Measurements from ENCODE around the gene PIP5K1C. TPM values are rescaled to one million over a fixed set of nuclear protein-coding genes. Genes with fewer than 3 reads are reported as not detected.

Gene PIP5K1C
- polyA plus RNA-seq, 2 of the 4 experiments (the other 2 are of a cell fraction) = 2.6 to 9.3 TPM

DNA sequence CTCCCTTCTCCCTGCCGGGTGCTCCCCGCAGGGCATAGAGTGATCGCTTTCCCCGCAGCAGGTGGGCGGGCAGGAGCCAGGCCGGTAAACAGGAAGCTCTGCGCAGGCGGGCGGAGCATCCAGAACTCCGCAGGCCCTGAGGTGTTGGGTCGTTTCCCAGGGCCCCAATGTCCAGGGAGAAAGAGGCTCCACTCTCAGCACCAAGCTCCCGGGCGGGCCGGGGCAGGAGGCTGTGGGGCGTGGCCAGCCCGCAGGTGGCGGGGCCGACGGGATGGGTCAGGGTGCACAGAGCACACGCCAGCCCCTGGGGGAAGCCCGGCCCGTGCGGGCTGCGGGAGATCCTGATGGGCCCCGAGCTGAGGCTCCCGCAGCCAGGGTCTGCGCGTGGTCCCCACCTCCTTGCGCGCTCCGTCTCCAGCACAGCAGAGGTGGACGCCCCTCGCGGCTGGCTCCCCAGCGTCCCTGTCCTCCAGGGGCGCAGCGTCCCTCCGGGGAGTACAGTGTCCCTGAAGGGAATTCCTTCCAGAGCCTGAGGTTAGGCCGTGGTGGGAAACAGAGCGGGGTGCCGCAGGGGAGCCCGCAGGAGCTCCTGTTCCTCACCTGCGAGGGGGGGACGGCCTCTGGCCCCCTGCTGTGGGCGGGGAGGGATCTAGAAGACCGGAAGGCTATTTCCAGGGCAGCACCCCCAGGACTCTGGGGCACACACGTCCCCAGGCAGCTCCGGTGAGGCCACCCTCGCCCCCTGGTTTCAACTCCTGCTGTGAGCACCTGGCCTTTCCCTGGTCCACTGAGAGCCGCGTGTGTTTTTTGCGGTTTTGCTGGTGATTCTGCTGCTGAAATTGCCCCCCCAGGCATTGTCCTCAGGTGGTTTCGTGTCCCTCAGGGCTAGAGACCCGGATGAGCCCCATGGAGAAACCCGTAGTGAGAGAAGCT, 12.2 kb downstream of the PIP5K1C start (continued):
- TF ChIP-seq POLR2A (IDR thresholded peaks at IDR 0.05; ENCODE audit: low read length) (no peak), ZNF302 (CRISPR knock-in tag; IDR thresholded peaks at IDR 0.05) (no peak), HOXB5 (CRISPR knock-in tag; IDR thresholded peaks at IDR 0.05) (no peak), ZC3H11A (IDR thresholded peaks at IDR 0.05) (no peak), MYC (IDR thresholded peaks at IDR 0.05; ENCODE audit: borderline replicate concordance, low read length) (no peak), CEBPB (IDR thresholded peaks at IDR 0.05) (no peak), CHD4 (IDR thresholded peaks at IDR 0.05; ENCODE audit: borderline replicate concordance) (no peak)

- 72% methylated on average over 9 of the region's 12 CpGs for WGBS (ENCODE audit: missing lambda C conversion rate)
- FAIRE-seq = no peak
- no peak overlapping the region for H3K4me3 ChIP-seq
- DNase-seq (ENCODE audit: low read depth in 1 of 2, low spot score in 1 of 2) = no peak
- no peak overlapping the region for H3K27ac ChIP-seq
- no peak for TF ChIP-seq HES2 (IDR thresholded peaks at IDR 0.05)
- TF ChIP-seq TFCP2L1 (CRISPR knock-in tag; IDR thresholded peaks at IDR 0.05) = no peak
- no peak for TF ChIP-seq CBX8 (IDR thresholded peaks at IDR 0.05)
- no peak for TF ChIP-seq MAFK (IDR thresholded peaks at IDR 0.05; ENCODE audit: partially characterized antibody)
- TF ChIP-seq HDAC2 (IDR thresholded peaks at IDR 0.05) = no peak
- TF ChIP-seq TP53 (CRISPR knock-in tag; IDR thresholded peaks at IDR 0.05) = no peak
- no peak for TF ChIP-seq HOXB5 (CRISPR knock-in tag; IDR thresholded peaks at IDR 0.05)
- TF ChIP-seq ESRRA (IDR thresholded peaks at IDR 0.05; ENCODE audit: borderline replicate concordance, low read length) = no peak
- TF ChIP-seq NPAS2 (CRISPR knock-in tag; IDR thresholded peaks at IDR 0.05; ENCODE audit: borderline replicate concordance) = no peak
- no peak for TF ChIP-seq ZNF302 (CRISPR knock-in tag; IDR thresholded peaks at IDR 0.05)
- POLR2A ChIA-PET = no interaction called here
- no peak for ATAC-seq
- H3K4me2 ChIP-seq = no peak overlapping the region
- CTCF ChIA-PET = interaction anchor here (2.2 kb wide), 1 partner anchor 13 kb away, joined by 6 read pairs; the partner anchor contains the start of gene PIP5K1C
- 0 out of 3 replicates have a peak, but pooled peaks cover 4% of the 10 kb centered on the region for H3K4me1 ChIP-seq
- H3K9me3 ChIP-seq = peaks cover 4% of the 10 kb centered on the region; the same call in 1 of the 3 replicates
These were observed 12.9 kb downstream of the PIP5K1C start for GRCh38 chr19:3687393-3687773.

DNA sequence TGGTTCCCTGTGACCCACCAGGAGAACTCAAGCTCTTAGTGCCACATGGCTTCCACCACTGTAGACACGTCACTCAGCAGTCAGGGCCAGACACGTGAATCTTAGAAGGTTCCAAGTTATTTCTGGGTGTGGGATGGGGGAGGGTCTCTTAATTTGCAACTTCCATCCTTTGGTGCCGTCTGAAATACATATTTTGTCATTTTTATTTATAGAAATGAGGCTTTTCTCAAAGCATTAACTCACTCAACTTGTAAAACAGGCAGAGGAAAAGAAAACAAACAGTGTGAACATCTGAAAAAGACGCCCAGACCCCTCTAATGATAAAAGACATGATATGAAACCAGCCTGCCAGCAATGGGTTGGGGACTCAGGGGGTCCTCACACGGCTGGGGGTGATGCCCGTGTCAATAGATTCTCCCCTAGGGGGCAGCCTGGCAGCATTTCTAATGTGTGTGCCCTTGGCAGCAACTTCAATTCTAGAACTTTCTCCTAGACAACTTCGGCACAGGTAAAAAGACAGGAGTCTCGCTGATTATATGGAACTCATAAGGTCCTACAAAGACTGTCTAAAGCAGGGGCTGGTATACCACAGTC, 15.4 kb downstream of the PIP5K1C start:
- Histone ChIP-seq H3K9me3 (peaks cover 4% of the 10 kb centered on the region; the same call in 1 of the 3 replicates), H3K4me1 (0 out of 3 replicates have a peak, but pooled peaks cover 4% of the 10 kb centered on the region), H3K27ac (no peak overlapping the region), H3K4me2 (no peak overlapping the region), H3K4me3 (no peak overlapping the region)
- FAIRE-seq (no peak), ATAC-seq (no peak), DNase-seq (ENCODE audit: low read depth in 1 of 2, low spot score in 1 of 2) (no peak)
- WGBS (ENCODE audit: missing lambda C conversion rate) = 82% methylated on average over 8 of the region's 8 CpGs
- POLR2A ChIA-PET = no interaction called here
- CTCF ChIA-PET = no interaction called here
- TF ChIP-seq CBX2 (IDR thresholded peaks at IDR 0.05; ENCODE audit: borderline replicate concordance, low read depth) (no peak), BHLHE40 (IDR thresholded peaks at IDR 0.05; ENCODE audit: low read depth, low read length) (no peak), FOSB (CRISPR knock-in tag; IDR thresholded peaks at IDR 0.05) (no peak), MAZ (IDR thresholded peaks at IDR 0.05; ENCODE audit: borderline replicate concordance, low read depth, low read length) (no peak)
- TF ChIP-seq, protein P1, sequence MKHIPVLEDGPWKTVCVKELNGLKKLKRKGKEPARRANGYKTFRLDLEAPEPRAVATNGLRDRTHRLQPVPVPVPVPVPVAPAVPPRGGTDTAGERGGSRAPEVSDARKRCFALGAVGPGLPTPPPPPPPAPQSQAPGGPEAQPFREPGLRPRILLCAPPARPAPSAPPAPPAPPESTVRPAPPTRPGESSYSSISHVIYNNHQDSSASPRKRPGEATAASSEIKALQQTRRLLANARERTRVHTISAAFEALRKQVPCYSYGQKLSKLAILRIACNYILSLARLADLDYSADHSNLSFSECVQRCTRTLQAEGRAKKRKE (CRISPR knock-in tag; IDR thresholded peaks at IDR 0.05; ENCODE audit: low read depth) = no peak

Measured in A549 (cell line).